ENCODE results near the gene TCIRG1. TPM values are rescaled to one million over a fixed set of nuclear protein-coding genes. Genes with fewer than 3 reads are reported as not detected.
A peak's percentile ranks its signal among the peaks of the same experiment; 100 is the strongest.

The TCIRG1 gene
- total RNA-seq, 1 experiment from 2014 or later, result 51.1 TPM

DNA sequence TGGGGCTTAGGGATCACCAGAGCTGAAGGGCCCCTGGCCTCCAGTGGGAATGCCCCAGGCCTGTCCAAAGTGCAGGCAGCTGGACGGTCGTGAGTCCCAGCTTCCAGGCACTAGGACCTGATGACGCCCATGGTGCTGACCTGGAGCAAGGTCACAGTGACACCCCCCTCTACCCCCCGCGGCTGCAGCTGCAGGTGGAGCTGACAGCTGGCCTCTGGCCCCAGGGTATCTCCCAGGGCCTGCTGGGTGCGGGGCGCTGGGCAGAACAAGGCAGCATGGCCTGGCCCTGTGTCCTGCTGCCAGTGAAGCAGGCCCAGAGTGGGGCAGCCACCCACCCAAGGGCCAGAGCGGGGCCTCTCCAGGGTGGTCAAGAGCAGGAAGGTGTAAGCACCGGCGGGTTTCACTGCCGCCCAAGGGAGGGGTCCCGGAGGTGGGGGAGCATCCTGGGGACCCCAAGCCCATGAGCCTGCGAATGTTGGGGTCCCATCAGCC lies 553 bp upstream of the TCIRG1 start (continued):
- 0 out of 2 replicates have a peak, but pooled peaks have one; percentile 43 for TF ChIP-seq ESRRA (CRISPR knock-in tag; IDR thresholded peaks at IDR 0.05; ENCODE audit: borderline replicate concordance)
- TF ChIP-seq, protein P1, sequence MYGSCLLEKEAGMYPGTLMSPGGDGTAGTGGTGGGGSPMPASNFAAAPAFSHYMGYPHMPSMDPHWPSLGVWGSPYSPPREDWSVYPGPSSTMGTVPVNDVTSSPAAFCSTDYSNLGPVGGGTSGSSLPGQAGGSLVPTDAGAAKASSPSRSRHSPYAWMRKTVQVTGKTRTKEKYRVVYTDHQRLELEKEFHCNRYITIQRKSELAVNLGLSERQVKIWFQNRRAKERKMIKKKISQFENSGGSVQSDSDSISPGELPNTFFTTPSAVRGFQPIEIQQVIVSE (CRISPR knock-in tag; IDR thresholded peaks at IDR 0.05; ENCODE audit: borderline replicate concordance), result no peak

DNA sequence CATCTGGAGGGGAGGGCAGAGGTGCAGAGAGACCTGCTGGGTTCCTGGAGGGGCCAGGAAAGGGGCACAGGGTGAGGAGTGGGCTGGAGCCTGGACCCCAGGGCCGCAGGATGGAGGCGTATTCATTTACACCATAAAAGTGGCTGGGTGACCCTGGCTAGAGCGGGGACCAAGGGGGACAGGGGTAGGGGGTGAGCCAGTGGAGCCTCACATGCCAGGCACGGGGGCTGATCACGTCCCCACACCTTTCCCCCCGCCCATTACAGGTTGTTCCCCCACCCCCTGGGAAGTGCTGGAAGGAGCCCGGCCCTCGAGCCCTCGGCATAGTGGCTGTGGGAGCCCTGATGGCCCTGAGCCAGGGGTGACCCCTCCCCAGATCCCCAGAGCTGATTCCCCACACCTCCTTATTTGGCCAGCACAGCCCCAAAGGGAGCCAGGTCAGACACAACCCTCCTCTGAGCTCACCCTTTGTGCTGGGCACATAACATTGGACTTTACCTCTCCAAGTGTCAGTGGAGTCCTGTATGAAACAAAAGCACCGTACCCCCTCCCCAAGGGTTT lies 781 bp downstream of the TCIRG1 start:
- Mint-ChIP-seq H3K27ac (peak overlapping the region; percentile 84; the same call in 1 of the 2 replicates), H3K4me1 (peaks cover 15% of the 10 kb centered on the region), H3K27me3 (ENCODE audit: low read depth) (no peaks in the 10 kb centered on the region), H3K4me3 (peak overlapping the region; percentile 55), H3K9me3 (no peaks in the 10 kb centered on the region), H3K36me3 (no peaks in the 10 kb centered on the region; the same call in 1 of the 2 replicates)
- TF ChIP-seq, protein P2, sequence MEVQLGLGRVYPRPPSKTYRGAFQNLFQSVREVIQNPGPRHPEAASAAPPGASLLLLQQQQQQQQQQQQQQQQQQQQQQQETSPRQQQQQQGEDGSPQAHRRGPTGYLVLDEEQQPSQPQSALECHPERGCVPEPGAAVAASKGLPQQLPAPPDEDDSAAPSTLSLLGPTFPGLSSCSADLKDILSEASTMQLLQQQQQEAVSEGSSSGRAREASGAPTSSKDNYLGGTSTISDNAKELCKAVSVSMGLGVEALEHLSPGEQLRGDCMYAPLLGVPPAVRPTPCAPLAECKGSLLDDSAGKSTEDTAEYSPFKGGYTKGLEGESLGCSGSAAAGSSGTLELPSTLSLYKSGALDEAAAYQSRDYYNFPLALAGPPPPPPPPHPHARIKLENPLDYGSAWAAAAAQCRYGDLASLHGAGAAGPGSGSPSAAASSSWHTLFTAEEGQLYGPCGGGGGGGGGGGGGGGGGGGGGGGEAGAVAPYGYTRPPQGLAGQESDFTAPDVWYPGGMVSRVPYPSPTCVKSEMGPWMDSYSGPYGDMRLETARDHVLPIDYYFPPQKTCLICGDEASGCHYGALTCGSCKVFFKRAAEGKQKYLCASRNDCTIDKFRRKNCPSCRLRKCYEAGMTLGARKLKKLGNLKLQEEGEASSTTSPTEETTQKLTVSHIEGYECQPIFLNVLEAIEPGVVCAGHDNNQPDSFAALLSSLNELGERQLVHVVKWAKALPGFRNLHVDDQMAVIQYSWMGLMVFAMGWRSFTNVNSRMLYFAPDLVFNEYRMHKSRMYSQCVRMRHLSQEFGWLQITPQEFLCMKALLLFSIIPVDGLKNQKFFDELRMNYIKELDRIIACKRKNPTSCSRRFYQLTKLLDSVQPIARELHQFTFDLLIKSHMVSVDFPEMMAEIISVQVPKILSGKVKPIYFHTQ (CRISPR knock-in tag; IDR thresholded peaks at IDR 0.05), result 0 out of 2 replicates have a peak, but pooled peaks have one; percentile 63
- no peak for TF ChIP-seq ZNF232 (CRISPR knock-in tag; IDR thresholded peaks at IDR 0.05)
- CTCF ChIA-PET, result interaction anchor here (0.8 to 3.1 kb wide), 6 partner anchors 10 to 167 kb away, joined by 3 to 11 read pairs (median 3); partner anchors contain the start of gene ALDH3B1
- DNase-seq (ENCODE audit: low spot score) (no peak), ATAC-seq (no peak)
- POLR2A ChIA-PET, result interaction anchor here (0.6 to 1.8 kb wide), 3 partner anchors 17 to 460 kb away, joined by 4 to 5 read pairs (median 5); no protein-coding TSS in a partner anchor

DNA sequence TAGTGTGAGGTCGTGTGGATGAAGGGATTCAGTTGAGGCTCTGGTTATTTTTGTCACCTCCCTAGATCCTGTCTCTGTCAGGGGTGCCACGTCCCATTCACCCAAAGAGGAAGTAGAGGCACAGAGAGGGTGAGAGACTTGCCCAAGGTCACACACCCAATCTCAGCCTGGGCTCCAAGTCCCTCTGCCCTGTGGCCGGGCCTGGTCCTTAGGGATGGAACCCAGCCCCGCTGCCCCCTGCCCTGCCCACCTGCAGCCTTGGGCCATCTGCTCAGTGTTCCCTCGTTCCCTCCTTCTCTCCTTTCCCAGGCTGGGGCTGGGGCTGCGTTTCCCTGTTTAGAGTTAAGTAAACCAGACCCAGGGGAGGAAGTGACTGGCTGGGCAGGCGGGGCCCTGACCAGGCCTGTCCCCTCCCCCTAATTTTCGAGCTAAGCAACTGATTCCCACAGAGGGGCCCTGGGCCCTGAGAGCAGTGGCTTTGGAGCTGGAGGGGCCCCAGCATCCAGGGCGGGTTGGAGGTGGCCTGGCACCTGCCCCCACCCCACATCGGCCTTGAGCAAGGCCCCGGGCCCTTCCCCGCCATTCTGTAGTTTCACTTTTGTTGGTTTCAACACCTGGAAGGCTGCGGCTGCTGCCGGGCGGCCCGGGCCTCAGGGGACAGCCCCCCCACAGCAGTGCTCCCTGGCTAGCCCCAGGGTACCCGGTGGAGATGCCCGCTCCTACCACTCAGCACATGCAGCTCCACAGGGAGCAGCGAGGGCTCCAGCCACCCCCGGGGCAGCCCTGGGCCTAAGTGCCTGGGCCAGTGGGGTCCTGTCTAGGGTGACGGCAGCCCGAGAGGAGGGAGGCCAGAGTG lies 1.5 kb downstream of the TCIRG1 start:
- Mint-ChIP-seq H3K36me3 (no peaks in the 10 kb centered on the region), H3K27me3 (ENCODE audit: low read depth) (no peaks in the 10 kb centered on the region), H3K4me3 (peak overlapping the region; percentile 42), H3K9me3 (no peaks in the 10 kb centered on the region), H3K27ac (peak overlapping the region; percentile 84), H3K4me1 (peaks cover 15% of the 10 kb centered on the region)
- peak; percentile 34 for ATAC-seq
- peak; percentile 52 for DNase-seq (ENCODE audit: low spot score)
- CTCF ChIA-PET, result interaction anchor here (0.9 to 3.1 kb wide), 5 partner anchors 9 to 162 kb away, joined by 3 to 11 read pairs (median 3); partner anchors contain the start of gene ALDH3B1
- TF ChIP-seq ZNF232 (CRISPR knock-in tag; IDR thresholded peaks at IDR 0.05), result no peak
- TF ChIP-seq ZNF121 (CRISPR knock-in tag; IDR thresholded peaks at IDR 0.05), result no peak
- TF ChIP-seq ZBTB21 (CRISPR knock-in tag; IDR thresholded peaks at IDR 0.05; ENCODE audit: borderline replicate concordance), result no peak
- peak; percentile 68; the same call in 1 of the 2 replicates for TF ChIP-seq ETV6 (CRISPR knock-in tag; IDR thresholded peaks at IDR 0.05)
- no peak for TF ChIP-seq RELA (CRISPR knock-in tag; IDR thresholded peaks at IDR 0.05; ENCODE audit: borderline replicate concordance)
- POLR2A ChIA-PET, result interaction anchor here (0.6 to 1.8 kb wide), 4 partner anchors 16 to 495 kb away, joined by 3 to 5 read pairs (median 4); no protein-coding TSS in a partner anchor

DNA sequence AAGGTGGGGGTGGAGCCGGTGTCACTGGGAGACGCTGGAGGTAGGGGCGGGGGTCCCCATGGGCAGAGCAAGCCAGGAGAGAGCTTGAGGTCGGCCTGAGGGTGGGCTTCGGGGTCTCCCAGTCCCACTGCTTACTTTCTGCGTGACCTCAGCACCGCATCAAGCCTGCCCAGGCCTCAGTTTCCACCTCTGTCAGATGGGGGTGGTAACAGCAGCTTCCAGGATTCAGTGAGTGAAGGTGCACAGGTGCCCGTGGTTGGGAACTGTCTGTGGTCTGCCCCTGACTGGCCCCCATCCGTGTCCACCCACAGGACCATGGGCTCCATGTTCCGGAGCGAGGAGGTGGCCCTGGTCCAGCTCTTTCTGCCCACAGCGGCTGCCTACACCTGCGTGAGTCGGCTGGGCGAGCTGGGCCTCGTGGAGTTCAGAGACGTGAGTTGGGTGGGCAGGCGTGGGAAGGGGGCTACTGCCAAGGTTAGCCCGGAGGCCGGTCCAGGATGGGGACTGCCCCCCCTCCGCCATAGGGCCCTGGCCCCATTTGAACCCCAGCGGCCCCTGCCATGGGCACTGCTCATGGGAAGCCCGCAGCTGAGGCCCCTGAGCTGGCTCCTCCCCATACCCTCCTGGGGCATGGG lies 2.2 kb downstream of the TCIRG1 start:
- H3K9me3 Mint-ChIP-seq, result no peaks in the 10 kb centered on the region
- no peaks in the 10 kb centered on the region for H3K36me3 Mint-ChIP-seq
- peaks cover 15% of the 10 kb centered on the region for H3K4me1 Mint-ChIP-seq
- H3K4me3 Mint-ChIP-seq, result no peak overlapping the region
- DNase-seq (ENCODE audit: low spot score) (no peak), ATAC-seq (no peak)
- TF ChIP-seq, protein P3, sequence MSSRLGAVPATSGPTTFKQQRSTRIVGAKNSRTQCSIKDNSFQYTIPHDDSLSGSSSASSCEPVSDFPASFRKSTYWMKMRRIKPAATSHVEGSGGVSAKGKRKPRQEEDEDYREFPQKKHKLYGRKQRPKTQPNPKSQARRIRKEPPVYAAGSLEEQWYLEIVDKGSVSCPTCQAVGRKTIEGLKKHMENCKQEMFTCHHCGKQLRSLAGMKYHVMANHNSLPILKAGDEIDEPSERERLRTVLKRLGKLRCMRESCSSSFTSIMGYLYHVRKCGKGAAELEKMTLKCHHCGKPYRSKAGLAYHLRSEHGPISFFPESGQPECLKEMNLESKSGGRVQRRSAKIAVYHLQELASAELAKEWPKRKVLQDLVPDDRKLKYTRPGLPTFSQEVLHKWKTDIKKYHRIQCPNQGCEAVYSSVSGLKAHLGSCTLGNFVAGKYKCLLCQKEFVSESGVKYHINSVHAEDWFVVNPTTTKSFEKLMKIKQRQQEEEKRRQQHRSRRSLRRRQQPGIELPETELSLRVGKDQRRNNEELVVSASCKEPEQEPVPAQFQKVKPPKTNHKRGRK (CRISPR knock-in tag; IDR thresholded peaks at IDR 0.05; ENCODE audit: borderline replicate concordance), result no peak
- TF ChIP-seq, protein P4, sequence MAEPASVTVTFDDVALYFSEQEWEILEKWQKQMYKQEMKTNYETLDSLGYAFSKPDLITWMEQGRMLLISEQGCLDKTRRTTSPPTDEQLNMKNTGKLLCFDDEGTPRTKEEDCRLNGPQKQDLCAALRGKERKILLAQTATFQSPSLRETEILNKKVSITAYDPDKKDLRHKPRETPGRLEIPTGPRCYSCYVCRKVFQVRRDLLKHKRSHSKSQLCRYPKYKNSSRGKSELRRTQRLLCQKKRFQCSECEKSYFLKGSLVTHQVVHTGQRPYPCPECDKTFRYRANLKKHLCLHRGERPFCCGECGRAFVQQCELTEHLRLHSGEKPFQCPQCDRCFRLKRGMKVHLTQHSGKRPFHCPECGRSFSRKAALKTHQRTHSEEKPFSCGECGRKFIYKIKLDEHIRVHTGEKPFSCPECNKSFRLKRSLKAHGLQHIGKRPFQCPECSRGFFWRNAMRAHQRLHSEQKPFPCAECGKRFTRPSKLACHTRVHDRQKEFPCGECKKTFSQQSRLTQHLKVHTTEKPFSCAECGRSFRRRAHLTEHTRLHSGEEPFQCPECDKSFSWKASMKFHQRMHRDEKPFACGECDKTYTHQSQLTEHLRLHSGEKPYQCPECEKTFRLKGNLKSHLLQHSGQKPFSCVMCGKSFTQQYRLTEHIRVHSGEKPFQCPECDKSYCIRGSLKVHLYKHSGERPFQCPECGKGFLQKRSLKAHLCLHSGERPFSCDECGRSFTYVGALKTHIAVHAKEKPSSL (CRISPR knock-in tag; conservative IDR thresholded peaks at IDR 0.05), result no peak
- TF ChIP-seq, protein P5, sequence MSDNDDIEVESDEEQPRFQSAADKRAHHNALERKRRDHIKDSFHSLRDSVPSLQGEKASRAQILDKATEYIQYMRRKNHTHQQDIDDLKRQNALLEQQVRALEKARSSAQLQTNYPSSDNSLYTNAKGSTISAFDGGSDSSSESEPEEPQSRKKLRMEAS (CRISPR knock-in tag; IDR thresholded peaks at IDR 0.05), result no peak
- CTCF ChIA-PET, result interaction anchor here (0.9 to 2.0 kb wide), 8 partner anchors 8 to 161 kb away, joined by 3 to 8 read pairs (median 4); no protein-coding TSS in a partner anchor
- POLR2A ChIA-PET, result interaction anchor here (1.0 to 1.8 kb wide), 2 partner anchors 87 to 496 kb away, joined by 3 to 4 read pairs; no protein-coding TSS in a partner anchor
- no peaks in the 10 kb centered on the region for H3K27me3 Mint-ChIP-seq (ENCODE audit: low read depth)
- no peak overlapping the region for H3K27ac Mint-ChIP-seq

All from WTC11 (cell line).